ENCODE results near the gene KANSL1L. TPM values are rescaled to one million over a fixed set of nuclear protein-coding genes. Genes with fewer than 3 reads are reported as not detected.

Gene KANSL1L
- polyA plus RNA-seq, 1 of the 3 experiments (the other 2 are of a cell fraction) = 5.5 TPM

- no peak for TF ChIP-seq USF2 (IDR thresholded peaks at IDR 0.05; ENCODE audit: borderline replicate concordance, low read depth, low read length)
- no peak for TF ChIP-seq TAF1 (IDR thresholded peaks at IDR 0.05; ENCODE audit: borderline replicate concordance, low read depth, low read length)
Observed at GRCh38 chr2:210094787-210095186, 76.4 kb downstream of the KANSL1L start (continued).

GRCh38 chr2:210092791-210093190, 78.4 kb downstream of the KANSL1L start:
- Histone ChIP-seq H3K9me3 (no peaks in the 10 kb centered on the region), H2AFZ (ENCODE audit: low read depth) (no peak overlapping the region), H3K9ac (no peak overlapping the region), H3F3A (replicated peaks; ENCODE audit: insufficient read depth) (peaks cover 5% of the 10 kb centered on the region), H3K4me3 (ENCODE audit: low read depth in 2 of 2, low read length in 1 of 2) (no peak overlapping the region), H3K4me1 (ENCODE audit: control insufficient read depth in 1 of 2, insufficient read depth in 2 of 2, low read depth in 1 of 2, low read length in 1 of 2) (no peaks in the 10 kb centered on the region), H3K27me3 (ENCODE audit: insufficient read depth) (no peaks in the 10 kb centered on the region), H3K27ac (ENCODE audit: low read depth in 2 of 2, low read length in 1 of 2) (no peak overlapping the region), H3K9me2 (no peaks in the 10 kb centered on the region), H4K20me1 (ENCODE audit: insufficient read depth) (no peaks in the 10 kb centered on the region), H3K4me2 (no peak overlapping the region), H3K36me3 (replicated peaks in 1 of 2; ENCODE audit: control insufficient read depth in 1 of 2, insufficient read depth in 2 of 2, low read length in 1 of 2) (no peaks in the 10 kb centered on the region), H3K79me2 (ENCODE audit: insufficient read depth) (no peaks in the 10 kb centered on the region)
- ChIA-PET POLR2A (no interaction called here), CTCF (no interaction called here)
- TF ChIP-seq TCF12 (IDR thresholded peaks at IDR 0.05) = no peak
- DNase-seq = no peak

GRCh38 chr2:210086930-210087329, 84.3 kb downstream of the KANSL1L start:
- H2AFZ ChIP-seq (ENCODE audit: low read depth) = no peak overlapping the region
- H3K27me3 ChIP-seq (ENCODE audit: insufficient read depth) = no peaks in the 10 kb centered on the region
- no peaks in the 10 kb centered on the region for H3K36me3 ChIP-seq (replicated peaks in 1 of 2; ENCODE audit: control insufficient read depth in 1 of 2, insufficient read depth in 2 of 2, low read length in 1 of 2)
- no peak overlapping the region for H3K27ac ChIP-seq (ENCODE audit: low read depth in 2 of 2, low read length in 1 of 2)
- H3F3A ChIP-seq (replicated peaks; ENCODE audit: insufficient read depth) = peaks cover 11% of the 10 kb centered on the region
- no peaks in the 10 kb centered on the region for H3K9me3 ChIP-seq
- POLR2A ChIA-PET = no interaction called here
- no peaks in the 10 kb centered on the region for H3K4me1 ChIP-seq (ENCODE audit: control insufficient read depth in 1 of 2, insufficient read depth in 2 of 2, low read depth in 1 of 2, low read length in 1 of 2)
- DNase-seq = no peak
- whole genome bisulfite sequencing (ENCODE audit: low lambda C conversion rate) = 38% methylated on average over 2 of the region's 2 CpGs
- H3K4me3 ChIP-seq (ENCODE audit: low read depth in 2 of 2, low read length in 1 of 2) = no peak overlapping the region
- no peaks in the 10 kb centered on the region for H3K79me2 ChIP-seq (ENCODE audit: insufficient read depth)
- no peaks in the 10 kb centered on the region for H4K20me1 ChIP-seq (ENCODE audit: insufficient read depth)
- H3K9ac ChIP-seq = no peak overlapping the region
- no peaks in the 10 kb centered on the region for H3K9me2 ChIP-seq
- TF ChIP-seq PBX3 (IDR thresholded peaks at IDR 0.05) (no peak), CHD2 (IDR thresholded peaks at IDR 0.05; ENCODE audit: low read length, partially characterized antibody) (no peak), MXI1 (IDR thresholded peaks at IDR 0.05; ENCODE audit: low read depth, low read length) (no peak), NRF1 (IDR thresholded peaks at IDR 0.05; ENCODE audit: low read depth, low read length) (no peak), FOXJ3 (CRISPR knock-in tag; IDR thresholded peaks at IDR 0.05) (no peak), POLR2AphosphoS5 (IDR thresholded peaks at IDR 0.05; ENCODE audit: low read depth, low read length) (no peak), FOSL2 (IDR thresholded peaks at IDR 0.05; ENCODE audit: borderline replicate concordance, low read depth) (no peak), EZH2phosphoT487 (IDR thresholded peaks at IDR 0.05; ENCODE audit: borderline replicate concordance, low read depth) (no peak), GABPA (IDR thresholded peaks at IDR 0.05; ENCODE audit: low read depth) (no peak), GATA2 (CRISPR knock-in tag; IDR thresholded peaks at IDR 0.05) (no peak), JUND (IDR thresholded peaks at IDR 0.05) (no peak), FOXM1 (IDR thresholded peaks at IDR 0.05; ENCODE audit: low read depth) (no peak), TCF12 (IDR thresholded peaks at IDR 0.05) (no peak), ZBTB33 (IDR thresholded peaks at IDR 0.05; ENCODE audit: borderline replicate concordance, low read depth) (no peak), RFX5 (IDR thresholded peaks at IDR 0.05; ENCODE audit: low read length) (no peak), RCOR1 (IDR thresholded peaks at IDR 0.05; ENCODE audit: low read length) (no peak)
- no peak overlapping the region for H3K4me2 ChIP-seq
- CTCF ChIA-PET = no interaction called here
